ENCODE data around the gene TMEM178B.
"Not testable (repeated sequence)": the region's sequence is repeated elsewhere in the genome, so short reads cannot be mapped to it uniquely, and the experiment has no call there.

Gene TMEM178B

DNA sequence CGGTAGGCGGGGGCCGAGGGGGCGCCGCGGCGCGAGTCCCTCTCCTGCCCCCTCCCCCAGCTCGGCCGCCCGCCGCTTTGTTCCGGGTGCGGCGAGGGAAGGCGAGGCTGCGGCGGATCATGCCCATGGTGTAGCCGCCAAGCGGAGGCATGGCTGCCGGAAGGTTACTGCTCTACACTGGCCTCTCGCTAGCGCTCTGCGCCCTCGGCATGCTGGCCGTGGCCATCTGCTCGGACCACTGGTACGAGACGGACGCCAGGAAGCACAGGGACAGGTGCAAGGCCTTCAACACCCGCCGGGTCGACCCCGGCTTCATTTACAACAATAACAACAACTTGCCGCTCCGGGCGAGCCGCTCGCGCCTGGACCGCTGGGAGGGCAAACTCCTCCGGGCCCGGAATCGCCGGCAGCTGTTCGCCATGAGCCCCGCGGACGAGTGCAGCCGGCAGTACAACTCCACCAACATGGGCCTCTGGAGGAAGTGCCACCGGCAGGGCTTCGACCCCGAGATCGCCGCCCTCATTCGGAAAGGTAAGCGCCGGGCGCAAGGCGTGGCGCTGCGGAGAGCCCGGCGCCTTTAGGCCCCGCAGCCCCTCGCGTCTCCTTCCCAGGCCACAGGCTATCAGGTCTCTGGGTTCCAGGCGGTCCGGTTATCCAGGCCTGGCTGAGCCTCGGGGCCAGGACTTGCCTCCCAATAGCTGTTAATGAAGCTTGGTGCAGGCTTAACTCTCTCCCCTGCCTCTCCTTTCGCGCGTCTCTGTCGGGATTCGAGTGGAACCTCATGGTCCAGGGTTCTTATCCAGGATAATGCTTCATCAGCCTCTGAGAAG lies 513 bp downstream of the TMEM178B start:
- no peak for DNase-seq

- DNase-seq, result no peak
Measured at GRCh38 chr7:141074997-141075396, 1.1 kb downstream of the TMEM178B start.

GRCh38 chr7:141076377-141076776 lies 2.5 kb downstream of the TMEM178B start:
- no peak for DNase-seq

DNA sequence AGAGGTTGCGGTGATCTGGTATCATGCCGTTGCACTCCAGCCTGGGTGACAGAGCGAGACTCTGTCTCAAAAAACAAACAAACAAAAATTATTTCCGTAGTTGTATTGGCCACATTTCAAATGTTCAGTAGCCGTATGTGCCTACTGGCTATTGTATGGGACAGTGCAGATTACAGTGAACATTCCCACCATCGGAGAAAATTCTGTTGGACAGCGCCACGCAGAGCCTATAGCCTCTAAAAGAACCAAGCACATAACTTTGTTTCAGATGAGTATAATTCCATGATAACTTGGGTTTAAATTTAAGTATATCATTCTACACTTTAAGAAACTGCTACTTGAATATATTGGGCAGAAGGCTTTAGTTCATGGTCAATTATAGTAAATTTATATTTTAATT lies 5.4 kb downstream of the TMEM178B start:
- no peak for DNase-seq

DNA sequence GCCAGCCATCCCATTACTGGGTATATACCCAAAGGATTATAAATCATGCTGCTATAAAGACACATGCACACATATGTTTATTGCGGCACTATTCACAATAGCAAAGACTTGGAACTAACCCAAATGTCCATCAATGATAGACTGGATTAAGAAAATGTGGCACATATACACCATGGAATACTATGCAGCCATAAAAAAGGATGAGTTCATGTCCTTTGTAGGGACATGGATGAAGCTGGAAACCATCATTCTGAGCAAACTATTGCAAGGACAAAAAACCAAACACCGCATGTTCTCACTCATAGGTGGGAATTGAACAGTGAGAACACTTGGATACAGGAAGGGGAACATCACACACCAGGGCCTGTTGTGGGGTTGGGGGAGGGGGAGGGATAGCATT lies 15.6 kb downstream of the TMEM178B start:
- DNase-seq, result not testable (repeated sequence)

GRCh38 chr7:141094336-141095070 lies 20.6 kb downstream of the TMEM178B start:
- DNase-seq, result no peak

- DNase-seq, result no peak
Measured at GRCh38 chr7:141097430-141097829, 23.6 kb downstream of the TMEM178B start.

DNA sequence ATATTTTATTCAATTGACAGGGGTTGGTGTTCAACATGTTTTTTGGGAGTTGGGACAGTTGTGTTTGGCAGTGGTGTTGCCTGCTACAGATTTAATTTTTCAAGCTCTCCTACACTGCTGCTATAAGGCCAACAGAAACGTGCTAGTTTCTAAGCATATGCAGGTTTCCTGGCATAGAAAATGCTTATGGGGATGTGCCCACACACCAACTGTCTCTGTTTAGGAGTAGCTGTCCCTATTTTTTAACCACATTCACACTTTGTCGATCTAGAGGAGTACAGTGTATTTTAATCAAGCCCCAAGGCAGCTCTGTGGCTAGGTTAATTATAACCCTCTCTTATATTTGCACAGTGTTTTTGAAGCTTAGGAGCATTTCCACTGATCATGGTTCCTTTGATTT lies 28.6 kb downstream of the TMEM178B start:
- no peak for DNase-seq

GRCh38 chr7:141103847-141104429 lies 30.1 kb downstream of the TMEM178B start:
- DNase-seq, result no peak

- no peak for DNase-seq
Measured at GRCh38 chr7:141113131-141113530, 39.3 kb downstream of the TMEM178B start.

DNA sequence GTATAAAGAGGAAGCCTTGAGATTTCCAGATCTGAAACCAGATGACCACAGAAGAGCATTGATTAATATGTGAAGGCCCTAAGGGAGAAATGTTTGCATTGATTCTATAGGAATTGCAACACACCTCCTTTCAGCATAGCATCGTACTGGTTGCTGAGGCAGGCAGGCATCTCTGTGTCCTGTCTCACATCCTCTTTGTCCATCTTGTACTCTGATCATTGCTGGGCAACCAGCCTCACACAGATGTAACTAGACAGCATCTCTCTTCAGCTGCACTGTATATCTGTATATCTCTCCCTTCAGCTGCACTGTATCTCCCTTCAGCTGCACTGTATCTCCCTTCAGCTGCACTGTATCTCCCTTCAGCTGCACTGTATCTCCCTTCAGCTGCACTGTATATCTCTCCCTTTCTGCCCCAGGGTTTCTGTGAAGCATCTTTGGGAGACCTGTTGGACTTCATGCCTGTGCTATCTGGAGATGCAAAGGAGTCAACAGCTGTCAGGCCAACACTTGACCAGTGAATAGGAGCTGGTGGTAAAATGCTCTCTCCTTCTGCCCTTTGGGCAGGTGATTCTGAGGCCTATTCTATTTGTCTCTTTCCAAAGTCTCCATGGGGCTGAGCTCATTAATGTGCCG lies 40.3 kb downstream of the TMEM178B start:
- no peak for DNase-seq

- DNase-seq, result no peak
Measured at GRCh38 chr7:141115965-141116364, 42.1 kb downstream of the TMEM178B start.

DNA sequence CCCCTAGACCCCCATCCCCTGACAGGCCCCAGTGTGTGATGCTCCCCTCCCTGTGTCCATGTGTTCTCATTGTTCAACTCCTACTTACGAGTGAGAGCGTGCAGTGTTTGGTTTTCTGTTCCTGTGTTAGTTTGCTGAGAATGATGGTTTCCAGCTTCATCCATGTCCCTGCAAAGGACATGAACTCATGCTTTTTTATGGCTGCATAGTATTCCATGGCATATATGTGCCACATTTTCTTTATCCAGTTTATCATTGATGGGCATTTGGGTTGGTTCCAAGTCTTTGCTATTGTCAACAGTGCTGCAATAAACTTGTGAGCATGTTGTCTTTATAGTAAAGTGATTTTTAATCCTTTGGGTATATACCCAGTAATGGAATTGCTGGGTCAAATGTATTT lies 42.8 kb downstream of the TMEM178B start:
- DNase-seq, result not testable (repeated sequence)

DNA sequence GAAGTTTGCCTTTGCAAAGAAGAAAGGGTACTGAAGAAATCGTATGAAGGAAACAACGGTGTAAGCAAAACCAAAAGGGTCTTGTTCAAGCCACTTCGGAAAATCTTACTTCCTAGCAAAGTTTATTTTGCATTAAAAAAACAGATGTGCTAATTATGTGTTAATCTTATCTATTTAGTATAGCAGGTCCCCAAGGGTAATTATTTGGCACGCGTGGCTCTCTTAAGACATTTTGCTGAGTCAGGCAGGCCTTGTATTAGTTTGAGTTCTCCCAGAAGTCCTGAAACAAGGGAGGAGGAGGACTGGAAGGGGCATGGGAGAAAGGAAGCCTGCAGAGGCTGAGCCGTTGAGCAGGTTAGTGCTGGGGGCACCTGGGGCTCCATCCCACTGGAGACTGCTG lies 44.9 kb downstream of the TMEM178B start:
- DNase-seq, result no peak

DNA sequence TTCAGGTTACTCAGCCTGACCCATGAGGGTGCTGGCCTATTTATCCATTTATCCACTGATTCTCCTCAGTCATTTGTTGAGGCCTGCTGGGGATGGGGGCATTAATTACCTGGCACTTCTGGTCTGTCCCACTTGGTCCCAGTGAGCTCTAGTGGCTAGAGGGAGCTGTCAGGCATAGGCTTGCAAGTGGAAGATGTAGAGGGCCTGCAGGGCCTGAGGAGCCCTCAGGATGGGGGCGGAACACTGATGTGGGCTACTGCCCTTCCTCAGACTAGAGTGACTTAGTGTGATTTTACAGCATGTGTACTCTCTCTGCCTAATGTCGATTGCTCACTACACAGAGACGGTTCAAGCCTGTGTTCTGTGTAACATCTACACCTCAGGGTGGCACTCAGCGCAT lies 45.3 kb downstream of the TMEM178B start:
- DNase-seq, result no peak

- no peak for DNase-seq
Measured at GRCh38 chr7:141122736-141123135, 48.9 kb downstream of the TMEM178B start.

DNA sequence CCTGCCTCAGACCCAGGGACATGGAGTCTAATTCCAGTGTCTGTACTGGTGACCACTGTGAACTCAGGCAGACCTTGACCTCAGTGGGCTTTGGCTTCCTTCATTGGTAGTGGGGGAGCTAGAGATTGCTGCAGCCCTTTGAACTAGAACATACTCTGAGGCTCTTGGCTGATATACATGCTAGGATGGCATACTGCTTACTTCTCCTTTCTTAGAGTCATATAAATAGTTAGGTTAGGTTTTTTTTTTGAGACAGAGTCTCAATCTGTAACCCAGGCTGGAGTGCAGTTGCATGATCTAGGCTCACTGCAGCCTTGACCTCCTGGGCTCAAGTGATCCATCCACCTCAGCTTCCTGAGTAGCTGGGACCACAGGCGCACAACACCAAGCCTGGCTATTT lies 49.7 kb downstream of the TMEM178B start:
- DNase-seq, result no peak

- DNase-seq, result no peak
Measured at GRCh38 chr7:141126107-141126506, 52.2 kb downstream of the TMEM178B start.

DNA sequence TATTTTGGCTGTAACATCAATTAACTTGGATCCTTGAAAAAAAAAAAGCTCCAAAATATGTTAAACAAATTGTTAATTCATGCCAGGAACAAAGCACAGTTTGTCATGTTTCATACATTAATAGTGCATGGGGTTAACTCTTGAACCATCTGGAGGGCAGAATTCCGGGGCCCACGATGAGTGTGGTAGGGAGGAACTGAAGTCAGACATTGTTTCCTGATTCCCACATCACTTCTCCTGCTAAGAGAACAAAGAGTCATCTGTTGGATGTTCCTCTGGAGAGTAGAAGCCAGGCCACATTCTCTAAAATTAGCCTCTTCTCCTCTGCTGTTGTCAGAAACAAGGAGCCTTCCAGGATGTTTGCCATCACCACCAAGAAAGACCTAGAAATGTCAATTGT lies 54.6 kb downstream of the TMEM178B start:
- DNase-seq, result no peak

DNA sequence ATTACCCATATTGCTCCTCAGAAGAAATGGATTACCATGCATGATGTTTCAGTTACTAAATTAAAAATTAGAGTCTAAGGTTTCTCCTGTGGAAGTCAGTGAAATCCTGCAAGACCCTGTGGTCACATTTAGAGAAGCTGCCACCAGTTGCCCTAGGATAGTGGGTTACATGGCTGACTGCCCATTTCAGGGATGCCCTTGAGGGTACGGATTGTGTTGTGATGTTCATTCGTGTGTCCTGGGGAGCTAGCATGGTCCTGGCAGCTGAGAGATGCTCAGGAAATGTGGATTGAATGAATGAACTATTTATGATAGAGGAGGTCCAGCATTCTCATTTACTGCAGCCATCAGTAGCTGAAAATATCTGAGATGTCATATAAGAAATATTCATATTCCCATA lies 55.1 kb downstream of the TMEM178B start:
- no peak for DNase-seq

GRCh38 chr7:141132671-141133070 lies 58.8 kb downstream of the TMEM178B start:
- DNase-seq, result no peak

GRCh38 chr7:141133646-141134045 lies 59.8 kb downstream of the TMEM178B start:
- no peak for DNase-seq

- no peak for DNase-seq
Measured at GRCh38 chr7:141142058-141142457, 68.2 kb downstream of the TMEM178B start.

Measured in fibroblast of upper back skin (primary cell).